Erythroblast (primary cell): ENCODE measurements around the gene FAM110A.
"Not testable (repeated sequence)": the region's sequence is repeated elsewhere in the genome, so short reads cannot be mapped to it uniquely, and the experiment has no call there.

Experiments used
- DNase-seq, 2 experiments: peaks; one replicate each; lab custom pipeline; 2025; lab: John Stamatoyannopoulos, UW
- GATA1 ChIP-seq: IDR thresholded peaks from 2 replicates; pipeline ENCODE4 v1.6.1; 2011; ENCODE audit warnings: low read depth, mild to moderate bottlenecking, control low read depth, low read length, moderate library complexity
- POLR2A ChIP-seq: IDR thresholded peaks from 2 replicates; pipeline ENCODE4 v1.6.1; 2011; ENCODE audit warnings: mild to moderate bottlenecking, low read length

The FAM110A gene

GRCh38 chr20:878511-879307, 45.2 kb downstream of the FAM110A start:
- peak; percentile 46 to 53 for DNase-seq
- TF ChIP-seq GATA1: no peak

- no peak for DNase-seq
- TF ChIP-seq POLR2A (no peak), GATA1 (no peak)
Measured at GRCh38 chr20:879626-880025, 46.1 kb downstream of the FAM110A start.

GRCh38 chr20:881051-881782, 47.7 kb downstream of the FAM110A start:
- no peak for DNase-seq

GRCh38 chr20:881783-882144, 48.2 kb downstream of the FAM110A start:
- TF ChIP-seq GATA1: no peak
- no peak for TF ChIP-seq POLR2A
- no peak for DNase-seq

More at GRCh38 chr20:881051-881782, 47.7 kb downstream of the FAM110A start:
- TF ChIP-seq POLR2A: no peak

- DNase-seq: peak; percentile 11 to 37
- no peak for TF ChIP-seq GATA1
- TF ChIP-seq POLR2A: no peak
Measured at GRCh38 chr20:884983-885952, 51.8 kb downstream of the FAM110A start.

GRCh38 chr20:887137-887536, 53.6 kb downstream of the FAM110A start:
- no peak for DNase-seq
- TF ChIP-seq GATA1 (no peak), POLR2A (no peak)

- TF ChIP-seq GATA1 (no peak), POLR2A (no peak)
- DNase-seq: no peak
Measured at GRCh38 chr20:888057-888456, 54.5 kb downstream of the FAM110A start.

- DNase-seq: no peak
- TF ChIP-seq GATA1: no peak
- no peak for TF ChIP-seq POLR2A
Measured at GRCh38 chr20:889106-889505, 55.6 kb downstream of the FAM110A start.

- TF ChIP-seq GATA1 (no peak), POLR2A (no peak)
- DNase-seq: no peak
Measured at GRCh38 chr20:889932-890463, 56.5 kb downstream of the FAM110A start.

- DNase-seq: no peak
- TF ChIP-seq GATA1: no peak
- TF ChIP-seq POLR2A: no peak
Measured at GRCh38 chr20:890666-891057, 57.1 kb downstream of the FAM110A start.

GRCh38 chr20:891058-891705, 57.7 kb downstream of the FAM110A start:
- TF ChIP-seq GATA1 (no peak), POLR2A (no peak)
- DNase-seq: no peak

- DNase-seq: no peak
- no peak for TF ChIP-seq GATA1
- no peak for TF ChIP-seq POLR2A
Measured at GRCh38 chr20:891706-892080, 58.2 kb downstream of the FAM110A start.

- DNase-seq: not testable (repeated sequence)
Measured at GRCh38 chr20:892371-892770, 58.9 kb downstream of the FAM110A start.
